GM18505 (cell line): ENCODE measurements around the gene PSEN1.
A peak's percentile ranks its signal among the peaks of the same experiment; 100 is the strongest.

ENCODE experiments used
- ATAC-seq: cut with Tn5 transposase; IDR thresholded peaks from one replicate; pipeline ENCODE4 v1.9.1; 2021; ENCODE audit not compliant: unreplicated experiment
- POLR2A ChIP-seq: IDR thresholded peaks from 4 replicates; pipeline ENCODE4 v1.6.1; 2011; ENCODE audit warnings: borderline replicate concordance; ENCODE audit not compliant: insufficient read depth, insufficient read length; ENCODE audit errors: extremely low read depth

PSEN1 gene

GRCh38 chr14:73262427-73263183 is 126.3 kb downstream of the PSEN1 start:
- TF ChIP-seq POLR2A, result no peak
- ATAC-seq, result no peak

GRCh38 chr14:73263606-73264005 is 127.3 kb downstream of the PSEN1 start:
- no peak for ATAC-seq
- no peak for TF ChIP-seq POLR2A

GRCh38 chr14:73264080-73264884 is 128.0 kb downstream of the PSEN1 start:
- no peak for TF ChIP-seq POLR2A
- no peak for ATAC-seq

GRCh38 chr14:73264885-73265720 is 128.8 kb downstream of the PSEN1 start:
- ATAC-seq, result no peak
- TF ChIP-seq POLR2A, result no peak

- ATAC-seq, result no peak
- no peak for TF ChIP-seq POLR2A
These were observed 129.4 kb downstream of the PSEN1 start for GRCh38 chr14:73265721-73266046.

- TF ChIP-seq POLR2A, result no peak
- ATAC-seq, result no peak
These were observed 130.0 kb downstream of the PSEN1 start for GRCh38 chr14:73266317-73266716.

- no peak for TF ChIP-seq POLR2A
- no peak for ATAC-seq
These were observed 131.2 kb downstream of the PSEN1 start for GRCh38 chr14:73267474-73267873.

- peak; percentile 54 for TF ChIP-seq POLR2A
- peak; percentile 52 for ATAC-seq
These were observed 133.6 kb downstream of the PSEN1 start for GRCh38 chr14:73269729-73270531.

GRCh38 chr14:73272393-73272792 is 136.1 kb downstream of the PSEN1 start:
- no peak for TF ChIP-seq POLR2A
- no peak for ATAC-seq
